HG03469 (cell line): ENCODE results near the gene RPS6KA2.
A peak's percentile ranks its signal among the peaks of the same experiment; 100 is the strongest.
"Not testable (repeated sequence)": the region's sequence is repeated elsewhere in the genome, so short reads cannot be mapped to it uniquely, and the experiment has no call there.

Experiments used
- ATAC-seq: cut with Tn5 transposase; IDR thresholded peaks from one replicate; pipeline ENCODE4 v1.9.1; 2021; ENCODE audit warnings: mild to moderate bottlenecking, moderate library complexity, moderate number of reproducible peaks; ENCODE audit not compliant: unreplicated experiment

RPS6KA2 gene

GRCh38 chr6:166596776-166597507 lies 30.1 kb downstream of the RPS6KA2 start:
- ATAC-seq = no peak

- ATAC-seq = no peak
These were observed 31.1 kb downstream of the RPS6KA2 start for GRCh38 chr6:166595949-166596348.

- no peak for ATAC-seq
These were observed 31.8 kb downstream of the RPS6KA2 start for GRCh38 chr6:166595061-166595780.

GRCh38 chr6:166592821-166593220 lies 34.2 kb downstream of the RPS6KA2 start:
- ATAC-seq = no peak

- no peak for ATAC-seq
These were observed 35.0 kb downstream of the RPS6KA2 start for GRCh38 chr6:166591961-166592520.

DNA sequence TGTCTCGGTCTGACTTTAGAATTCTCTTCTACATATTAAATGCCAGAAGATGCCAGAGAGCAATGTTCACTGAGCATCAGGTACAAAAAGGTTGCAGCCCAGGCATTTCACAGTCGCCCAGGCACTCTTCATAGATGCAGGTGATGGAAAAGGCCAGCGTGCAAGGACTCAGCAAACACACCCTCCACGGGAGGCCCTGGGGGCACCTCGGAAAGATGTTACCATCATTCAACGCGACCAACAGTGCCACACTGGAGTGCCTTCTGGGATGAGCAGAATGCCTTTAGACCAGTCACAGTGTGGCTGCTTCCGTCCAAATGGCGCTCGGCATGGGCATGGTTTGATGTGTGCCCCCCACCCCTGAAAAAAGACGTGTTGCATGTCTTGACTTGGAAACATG lies 36.0 kb downstream of the RPS6KA2 start:
- ATAC-seq = no peak

DNA sequence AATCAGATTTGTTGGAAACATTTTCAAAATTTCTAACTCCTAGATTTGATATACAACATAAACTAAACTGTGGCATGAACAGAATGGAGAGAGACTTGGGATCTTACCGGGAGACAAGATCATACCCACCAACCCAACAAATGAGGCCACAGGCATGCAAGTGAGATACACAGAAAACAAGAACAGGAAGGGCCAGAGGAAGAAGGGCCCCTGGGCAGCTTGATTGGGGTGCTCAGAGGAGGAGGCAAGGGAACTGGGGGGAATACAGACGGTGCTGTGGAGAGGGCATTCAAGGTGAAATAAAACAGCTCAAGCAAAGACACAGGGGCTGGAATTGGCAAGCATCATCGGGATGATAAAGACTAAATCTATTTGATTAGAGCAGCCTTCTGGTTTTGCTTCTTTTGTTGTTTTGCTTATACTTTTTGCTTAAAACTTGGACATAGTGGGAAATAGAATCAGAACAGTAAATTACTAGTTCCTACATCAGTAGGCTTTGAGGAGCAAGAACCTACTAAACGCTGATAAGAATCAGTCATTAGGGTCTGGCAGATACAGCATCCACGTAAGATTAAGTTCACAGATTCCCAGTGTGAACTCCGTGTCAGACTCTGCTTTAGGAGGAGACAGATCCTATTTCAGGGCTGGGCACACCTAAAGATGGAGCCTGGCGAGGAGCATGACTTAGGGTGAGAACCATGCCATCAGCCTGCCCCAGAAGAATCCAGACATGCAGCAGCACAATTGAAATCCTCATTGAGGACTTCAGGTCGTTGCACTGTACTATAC lies 37.1 kb downstream of the RPS6KA2 start:
- ATAC-seq = no peak

GRCh38 chr6:166589337-166589731 lies 37.7 kb downstream of the RPS6KA2 start:
- ATAC-seq = no peak

DNA sequence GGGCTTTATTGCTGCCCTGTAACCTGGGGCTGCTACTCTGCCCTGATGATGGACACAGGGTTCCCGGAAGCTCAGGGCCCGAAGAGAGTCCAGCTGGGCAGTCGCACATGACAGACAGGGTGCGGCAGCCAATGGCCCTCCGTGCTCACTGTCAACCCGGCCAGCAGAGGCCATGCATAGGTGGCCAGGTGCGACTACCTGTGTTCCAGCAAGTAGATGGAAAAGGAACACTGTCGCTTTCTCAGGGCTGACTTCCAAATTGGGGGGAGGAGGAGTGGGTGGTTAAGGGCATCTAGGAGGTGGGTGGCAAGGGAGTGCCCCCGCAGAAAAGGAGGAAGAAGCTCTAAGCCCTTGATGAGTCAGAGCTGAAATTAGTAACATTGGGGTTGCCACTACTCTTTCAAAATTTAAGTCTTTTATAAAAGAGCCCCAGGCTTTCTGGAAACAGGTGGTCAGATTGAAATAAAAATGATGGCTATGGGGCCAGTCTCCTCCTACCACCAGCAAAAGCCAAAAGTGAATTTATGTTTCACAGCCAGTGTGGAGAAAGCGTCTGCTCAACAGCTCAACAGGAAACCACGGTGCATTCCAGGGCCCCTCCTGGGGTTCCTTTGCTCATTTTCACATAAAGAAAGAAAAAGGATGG lies 38.2 kb downstream of the RPS6KA2 start:
- ATAC-seq = no peak

GRCh38 chr6:166587631-166588413 lies 39.2 kb downstream of the RPS6KA2 start:
- peak; percentile 71 for ATAC-seq

GRCh38 chr6:166586424-166587156 lies 40.5 kb downstream of the RPS6KA2 start, which contains the start of gene RAMACL:
Gene RAMACL (minus strand): TSS chr6:166586678. CDS start chr6:166586477, 201 bp downstream.
- ATAC-seq = peak; percentile 75

DNA sequence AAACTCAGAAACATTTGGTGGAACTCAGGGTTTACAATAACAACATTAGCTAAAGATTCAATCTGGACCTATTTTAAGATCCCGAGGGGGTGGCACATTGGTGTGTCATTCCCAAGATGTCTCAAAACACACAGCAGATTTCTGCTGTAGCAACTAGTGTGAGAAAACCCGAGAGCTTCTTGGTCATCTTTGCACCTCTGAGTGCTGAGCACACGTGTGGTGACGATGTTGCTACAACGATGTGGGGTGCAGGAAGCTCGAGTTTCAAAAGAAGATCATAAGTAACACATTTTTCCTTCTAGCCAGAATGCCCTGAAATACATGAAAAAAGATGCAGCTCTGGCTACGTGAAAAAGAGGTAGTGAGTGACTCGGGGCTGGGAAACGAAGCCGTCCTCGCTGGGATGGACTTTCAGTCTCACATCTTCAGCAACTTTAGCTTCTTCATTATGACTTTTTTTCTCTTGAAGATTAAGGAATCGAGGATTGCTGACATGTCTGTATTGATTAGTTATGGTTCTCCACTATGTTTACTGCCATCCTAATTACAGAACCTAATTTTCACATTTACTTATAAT lies 42.1 kb downstream of the RPS6KA2 start:
- no peak for ATAC-seq

DNA sequence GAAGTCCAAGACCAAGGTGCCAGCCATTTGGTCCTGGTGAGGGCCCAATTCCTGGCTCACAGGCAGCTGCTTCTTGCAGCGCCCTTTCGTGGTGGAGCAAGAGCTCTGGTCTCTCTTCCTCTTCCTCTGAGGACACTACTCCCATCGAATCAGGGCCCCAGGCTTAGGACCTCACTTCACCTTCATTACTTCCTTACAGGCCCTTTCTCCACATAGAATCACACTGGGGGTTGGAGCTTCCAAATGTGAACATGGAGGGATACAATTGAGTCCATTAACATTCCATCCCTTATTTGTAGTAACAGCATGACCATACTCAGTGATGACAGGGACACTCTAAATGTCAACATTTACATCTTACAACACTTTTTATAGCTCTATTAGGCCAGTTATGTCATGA lies 42.9 kb downstream of the RPS6KA2 start:
- ATAC-seq = no peak

- no peak for ATAC-seq
These were observed 43.7 kb downstream of the RPS6KA2 start for GRCh38 chr6:166583230-166583965.

DNA sequence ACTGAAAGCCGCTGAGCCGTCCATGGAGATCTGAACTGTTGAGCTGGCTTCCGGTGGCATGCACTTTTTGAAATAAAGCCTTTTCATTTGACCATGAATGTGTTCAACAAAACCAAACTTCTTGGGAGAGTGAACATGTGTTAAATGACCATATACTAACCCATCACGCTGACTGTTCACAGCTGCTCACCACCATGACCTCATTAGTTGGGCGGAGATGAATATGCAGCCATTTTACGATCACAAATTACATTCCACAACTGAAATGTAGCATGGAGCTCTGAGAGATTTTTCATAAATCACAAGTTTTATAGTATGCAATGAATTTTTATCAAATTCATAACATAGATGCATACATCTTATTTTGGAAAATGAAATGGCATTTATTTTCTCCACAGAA lies 44.8 kb downstream of the RPS6KA2 start:
- ATAC-seq = no peak

DNA sequence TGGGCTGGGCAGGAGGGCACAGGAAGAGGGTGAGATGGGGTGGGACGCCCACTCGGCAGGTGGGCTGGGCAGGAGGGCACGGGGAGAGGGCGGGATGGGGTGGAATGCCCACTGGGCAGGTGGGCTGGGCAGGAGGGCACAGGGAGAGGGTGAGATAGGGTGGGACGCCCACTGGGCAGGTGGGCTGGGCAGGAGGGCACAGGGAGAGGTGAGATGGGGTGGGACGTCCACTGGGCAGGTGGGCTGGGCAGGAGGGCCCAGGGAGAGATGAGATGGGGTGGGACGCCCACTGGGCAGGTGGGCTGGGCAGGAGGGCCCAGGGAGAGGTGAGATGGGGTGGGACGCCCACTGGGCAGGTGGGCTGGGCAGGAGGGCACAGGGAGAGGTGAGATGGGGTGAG lies 45.2 kb downstream of the RPS6KA2 start:
- ATAC-seq = not testable (repeated sequence)

- no peak for ATAC-seq
These were observed 46.0 kb downstream of the RPS6KA2 start for GRCh38 chr6:166581091-166581511.
